Hypothalamus (tissue), 51 donors: ENCODE data around the gene TBK1.
"Not testable (repeated sequence)": the region's sequence is repeated elsewhere in the genome, so short reads cannot be mapped to it uniquely, and the experiment has no call there.

Source experiments
- DNase-seq, 51 donors: peaks; one replicate each; lab custom pipeline; 2025; lab: John Stamatoyannopoulos, UW

The TBK1 gene

GRCh38 chr12:64534672-64535199 lies 82.8 kb downstream of the TBK1 start:
- no peak for DNase-seq

- no peak for DNase-seq
These were observed 86.2 kb downstream of the TBK1 start for GRCh38 chr12:64538121-64538520.

GRCh38 chr12:64542409-64543047 lies 90.6 kb downstream of the TBK1 start:
- DNase-seq, result not testable (repeated sequence)

- no peak for DNase-seq
These were observed 92.6 kb downstream of the TBK1 start for GRCh38 chr12:64544371-64545080.

GRCh38 chr12:64545081-64545382 lies 93.1 kb downstream of the TBK1 start:
- DNase-seq, result no peak

GRCh38 chr12:64549108-64549507 lies 97.2 kb downstream of the TBK1 start:
- no peak for DNase-seq

GRCh38 chr12:64550755-64551154 lies 98.8 kb downstream of the TBK1 start:
- no peak for DNase-seq

- no peak for DNase-seq
These were observed 99.8 kb downstream of the TBK1 start for GRCh38 chr12:64551676-64552075.
